GM12801 (cell line): ENCODE measurements around the gene CDH10.

Source experiments
- CTCF ChIP-seq: IDR thresholded peaks from one replicate; pipeline ENCODE4 v1.5.1; 2011; ENCODE audit warnings: control low read depth; ENCODE audit not compliant: insufficient read length; ENCODE audit errors: extremely low read depth

Gene CDH10

DNA sequence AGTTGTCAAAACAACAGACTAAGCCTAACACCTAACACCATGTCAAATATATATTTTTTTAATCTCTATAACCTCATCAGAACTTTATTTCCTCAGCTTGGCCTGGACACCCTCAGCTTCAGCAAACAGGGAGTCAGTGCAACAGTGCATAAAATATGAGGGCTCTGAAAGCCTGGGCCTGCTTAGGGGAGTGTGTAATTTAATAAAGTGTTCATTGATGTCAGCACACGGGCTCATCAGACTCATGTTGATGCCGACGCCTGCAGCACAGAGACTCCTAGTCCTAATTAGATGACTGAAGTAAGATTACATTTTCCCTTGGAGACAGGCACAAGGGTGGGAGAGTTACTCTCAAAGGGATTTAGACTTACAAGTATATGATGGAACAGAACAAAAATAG lies 37.8 kb downstream of the CDH10 start:
- no peak for TF ChIP-seq CTCF

- TF ChIP-seq CTCF, result no peak
Measured at GRCh38 chr5:24602188-24602587, 42.6 kb downstream of the CDH10 start.

- TF ChIP-seq CTCF, result no peak
Measured at GRCh38 chr5:24598956-24599355, 45.8 kb downstream of the CDH10 start.

DNA sequence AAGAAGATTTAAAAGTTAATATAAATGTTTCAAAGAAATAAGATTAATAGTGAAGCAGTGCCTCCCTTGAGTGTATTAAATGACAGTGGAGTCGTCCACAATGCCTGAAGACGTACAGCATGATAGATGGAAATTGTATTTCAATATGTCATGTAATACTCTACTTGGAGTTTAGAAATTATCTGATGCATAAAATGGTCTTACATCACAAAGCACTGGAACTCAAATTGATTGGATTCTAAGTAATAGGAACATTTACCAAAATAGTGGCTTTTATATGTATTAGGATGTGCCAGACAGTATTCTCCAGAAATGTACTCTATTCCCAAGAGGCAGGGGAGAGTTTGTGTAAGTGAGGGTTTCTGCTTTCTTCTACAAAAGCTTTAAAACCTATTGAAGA lies 49.4 kb downstream of the CDH10 start:
- TF ChIP-seq CTCF, result no peak

- no peak for TF ChIP-seq CTCF
Measured at GRCh38 chr5:24591426-24591825, 53.4 kb downstream of the CDH10 start.

DNA sequence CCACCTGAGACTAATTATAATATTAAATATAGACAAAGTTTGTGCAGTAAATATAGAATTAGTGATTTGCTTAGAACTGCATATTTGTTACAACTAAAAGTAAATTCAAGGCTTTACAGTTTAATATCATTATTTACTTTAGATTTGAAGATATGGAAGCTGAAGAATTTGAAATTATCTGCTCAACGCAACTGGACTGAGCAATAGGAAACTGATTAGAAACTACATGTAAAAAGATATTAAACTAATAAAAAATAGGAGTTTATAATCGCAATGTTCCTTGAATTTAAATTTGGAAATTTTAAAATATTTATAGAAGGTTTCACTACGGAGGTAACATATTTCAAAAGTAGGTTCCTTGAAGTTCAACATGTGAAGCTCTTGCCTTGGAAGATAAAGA lies 55.2 kb downstream of the CDH10 start:
- TF ChIP-seq CTCF, result no peak

DNA sequence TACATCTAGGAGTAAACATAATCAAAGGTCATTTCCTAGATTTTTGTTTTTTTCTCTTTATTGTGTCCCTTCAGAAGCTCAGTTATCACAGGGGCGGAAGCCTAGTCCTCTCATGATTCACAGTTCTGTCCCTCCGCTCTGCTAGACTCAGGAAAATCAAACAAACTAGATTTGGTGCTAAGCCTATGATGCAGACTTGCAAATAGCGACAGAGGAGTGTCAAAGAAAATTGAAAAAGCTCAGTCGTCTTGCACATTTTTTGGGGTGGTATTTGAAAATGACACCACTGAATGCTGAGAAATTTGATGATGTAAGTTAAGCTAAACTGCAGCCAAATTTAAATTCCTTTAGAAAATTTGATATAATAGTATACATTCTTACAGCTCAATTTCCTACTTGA lies 59.0 kb downstream of the CDH10 start:
- no peak for TF ChIP-seq CTCF

GRCh38 chr5:24571302-24571701 lies 73.5 kb downstream of the CDH10 start:
- TF ChIP-seq CTCF, result no peak
